ENCODE data around the gene AMPD3. TPM values are rescaled to one million over a fixed set of nuclear protein-coding genes. Genes with fewer than 3 reads are reported as not detected.

The AMPD3 gene
- polyA plus RNA-seq, 1 donor (not counting 4 experiments of a cell fraction or from before 2014, with no cell fraction given) = 11.1 TPM

GRCh38 chr11:10556590-10556989 is 101.5 kb downstream of the AMPD3 start:
- H3K36me3 ChIP-seq (ENCODE audit: control insufficient read depth in 2 of 2, extremely low read depth in 1 of 2, insufficient read depth in 2 of 2, low read length in 2 of 2) = no peaks in the 10 kb centered on the region
- no peak overlapping the region for H3K4me2 ChIP-seq (ENCODE audit: control insufficient read depth, extremely low read depth, insufficient read depth, low read depth, low read length)
- H3K27ac ChIP-seq (ENCODE audit: control insufficient read depth, insufficient read depth, low read length) = no peak overlapping the region
- dilution Hi-C loops (cut with MboI; ENCODE audit: extremely low pct_ligation_motif_present, low sequenced_read_pairs) = no loop called here
- FAIRE-seq (no peak), DNase-seq (ENCODE audit: low read depth, low spot score) (no peak)
- H4K20me1 ChIP-seq (ENCODE audit: control insufficient read depth, extremely low read depth, insufficient read depth, low read length) = no peaks in the 10 kb centered on the region
- no peaks in the 10 kb centered on the region for H3K9me1 ChIP-seq (ENCODE audit: control insufficient read depth, extremely low read depth, insufficient read depth, low read length)
- H3K9me3 ChIP-seq (ENCODE audit: control insufficient read depth, low read depth, low read length) = no peaks in the 10 kb centered on the region
- TF ChIP-seq, protein P1, sequence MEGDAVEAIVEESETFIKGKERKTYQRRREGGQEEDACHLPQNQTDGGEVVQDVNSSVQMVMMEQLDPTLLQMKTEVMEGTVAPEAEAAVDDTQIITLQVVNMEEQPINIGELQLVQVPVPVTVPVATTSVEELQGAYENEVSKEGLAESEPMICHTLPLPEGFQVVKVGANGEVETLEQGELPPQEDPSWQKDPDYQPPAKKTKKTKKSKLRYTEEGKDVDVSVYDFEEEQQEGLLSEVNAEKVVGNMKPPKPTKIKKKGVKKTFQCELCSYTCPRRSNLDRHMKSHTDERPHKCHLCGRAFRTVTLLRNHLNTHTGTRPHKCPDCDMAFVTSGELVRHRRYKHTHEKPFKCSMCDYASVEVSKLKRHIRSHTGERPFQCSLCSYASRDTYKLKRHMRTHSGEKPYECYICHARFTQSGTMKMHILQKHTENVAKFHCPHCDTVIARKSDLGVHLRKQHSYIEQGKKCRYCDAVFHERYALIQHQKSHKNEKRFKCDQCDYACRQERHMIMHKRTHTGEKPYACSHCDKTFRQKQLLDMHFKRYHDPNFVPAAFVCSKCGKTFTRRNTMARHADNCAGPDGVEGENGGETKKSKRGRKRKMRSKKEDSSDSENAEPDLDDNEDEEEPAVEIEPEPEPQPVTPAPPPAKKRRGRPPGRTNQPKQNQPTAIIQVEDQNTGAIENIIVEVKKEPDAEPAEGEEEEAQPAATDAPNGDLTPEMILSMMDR (optimal IDR thresholded peaks at IDR 0.05 in 1 of 3, IDR thresholded peaks at IDR 0.05 in 1 of 3, conservative IDR thresholded peaks at IDR 0.05 in 1 of 3; ENCODE audit: extremely low read depth in 1 of 3, insufficient read depth in 2 of 3, low read length in 3 of 3) = no peak
- TF ChIP-seq EZH2 (IDR thresholded peaks at IDR 0.05; ENCODE audit: low read length) = no peak
- H3K4me1 ChIP-seq (ENCODE audit: control insufficient read depth, extremely low read depth, insufficient read depth, low read length) = peaks cover 2% of the 10 kb centered on the region
- no peak overlapping the region for H2AFZ ChIP-seq (ENCODE audit: control insufficient read depth, low read length)
- H3K4me3 ChIP-seq (ENCODE audit: control insufficient read depth in 2 of 3, extremely low read depth in 1 of 3, insufficient read depth in 2 of 3, low read depth in 1 of 3, low read length in 3 of 3) = no peak overlapping the region
- no peaks in the 10 kb centered on the region for H3K79me2 ChIP-seq (ENCODE audit: control insufficient read depth, insufficient read depth, low read length)
- H3K27me3 ChIP-seq (ENCODE audit: control insufficient read depth, extremely low read depth, insufficient read depth, low read length) = no peaks in the 10 kb centered on the region
- H3K9ac ChIP-seq (ENCODE audit: control insufficient read depth, extremely low read depth, insufficient read depth, low read length) = no peak overlapping the region

Other genes starting within 250 kb of the AMPD3 start
- 24.2 to 25.0 TPM (median 24.5 TPM) in 3 replicates for gene SBF2, start 161.0 kb upstream of the AMPD3 start, polyA plus RNA-seq
- gene ADM, start 150.2 kb upstream of the AMPD3 start, polyA plus RNA-seq = 52.6 to 115 TPM (median 57.9 TPM) in 3 replicates
- 27.8 to 59.1 TPM (median 45.2 TPM) in 3 replicates for gene RNF141, start 85.9 kb downstream of the AMPD3 start, polyA plus RNA-seq
- gene LYVE1, start 113.4 kb downstream of the AMPD3 start, polyA plus RNA-seq = not detected in 3 replicates
- 0.37 to 0.71 TPM (median 0.51 TPM) in 3 replicates for gene IRAG1, start 238.5 kb downstream of the AMPD3 start, polyA plus RNA-seq

Measured in keratinocyte (primary cell).